ENCODE data around the gene LOC128125822.
"Not testable (repeated sequence)": the region's sequence is repeated elsewhere in the genome, so short reads cannot be mapped to it uniquely, and the experiment has no call there.

Gene LOC128125822

DNA sequence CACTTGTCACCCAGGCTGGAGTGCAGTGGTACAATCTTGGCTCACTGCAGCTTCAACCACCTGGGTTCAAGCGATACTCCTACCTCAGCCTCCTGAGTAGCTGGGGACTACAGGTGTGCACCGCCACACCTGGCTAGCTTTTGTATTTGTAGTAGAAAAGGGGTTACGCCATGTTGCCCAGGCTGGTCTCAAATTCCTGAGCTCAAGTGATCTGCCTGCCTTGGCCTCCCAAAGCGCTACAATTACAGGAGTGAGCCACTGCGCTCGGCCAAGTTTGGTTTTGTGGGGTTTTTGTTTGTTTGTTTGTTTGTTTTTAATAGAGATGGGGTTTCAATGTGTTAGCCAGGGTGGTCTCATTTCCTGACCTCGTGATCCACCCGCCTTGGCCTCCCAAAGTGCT is 12.3 kb downstream of the LOC128125822 start:
- no peak for DNase-seq

DNA sequence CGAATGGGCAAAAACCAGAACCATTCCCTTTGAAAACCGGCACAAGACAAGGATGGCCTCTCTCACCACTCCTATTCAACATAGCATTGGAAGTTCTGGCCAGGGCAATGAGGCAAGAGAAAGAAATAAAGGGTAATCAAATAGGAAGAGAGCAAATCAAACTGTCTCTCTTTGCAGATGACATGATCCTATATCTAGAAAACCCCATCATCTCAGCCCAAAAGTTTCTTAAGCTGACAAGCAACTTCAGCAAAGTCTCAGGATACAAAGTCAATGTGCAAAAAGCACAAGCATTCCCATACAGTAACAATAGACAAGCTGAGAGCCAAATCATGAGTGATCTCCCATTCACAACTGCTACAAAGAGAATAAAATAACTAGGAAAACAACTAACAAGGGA is 13.4 kb downstream of the LOC128125822 start:
- not testable (repeated sequence) for DNase-seq

DNA sequence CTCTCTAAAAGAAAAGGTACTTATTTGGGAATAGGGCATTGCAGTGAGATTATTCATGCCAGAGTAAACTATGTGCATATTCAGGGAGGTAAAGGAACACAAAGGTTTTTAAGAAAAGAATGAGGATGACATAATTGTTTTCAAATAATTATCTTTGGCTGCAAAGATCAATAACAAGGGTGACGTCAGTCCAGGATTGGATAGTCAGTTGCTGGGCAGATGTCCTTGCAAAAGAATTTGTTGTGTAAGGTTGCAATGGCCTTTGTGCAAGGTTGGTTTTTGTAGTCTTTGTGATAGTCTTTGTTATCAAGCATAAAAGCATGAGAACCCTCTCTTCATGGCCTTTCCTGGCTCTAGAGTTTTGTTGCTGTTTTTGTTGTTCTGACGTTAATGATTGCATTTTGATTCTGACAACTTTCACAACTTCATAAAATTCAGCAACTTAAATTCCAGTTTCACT is 17.7 kb downstream of the LOC128125822 start:
- DNase-seq, result no peak

DNA sequence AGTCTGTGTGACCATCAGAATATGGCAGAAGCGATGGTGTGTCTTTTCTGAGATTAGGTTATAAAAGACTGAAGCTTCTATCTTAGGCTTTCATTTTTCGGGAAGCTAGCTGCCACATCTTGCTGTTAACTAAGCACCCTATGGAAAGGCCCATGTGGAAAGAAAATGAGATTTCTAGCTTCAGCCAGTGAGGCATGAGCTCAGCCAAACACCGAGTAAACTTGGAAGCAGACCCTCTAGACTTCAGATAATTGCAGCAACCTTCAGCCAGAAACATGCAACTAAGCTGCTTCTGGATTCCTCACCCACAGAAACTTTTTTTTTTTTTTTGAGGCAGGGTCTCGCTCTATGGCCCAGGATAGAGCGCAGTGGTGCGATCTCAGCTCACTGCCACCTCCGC is 20.6 kb downstream of the LOC128125822 start:
- DNase-seq, result no peak

DNA sequence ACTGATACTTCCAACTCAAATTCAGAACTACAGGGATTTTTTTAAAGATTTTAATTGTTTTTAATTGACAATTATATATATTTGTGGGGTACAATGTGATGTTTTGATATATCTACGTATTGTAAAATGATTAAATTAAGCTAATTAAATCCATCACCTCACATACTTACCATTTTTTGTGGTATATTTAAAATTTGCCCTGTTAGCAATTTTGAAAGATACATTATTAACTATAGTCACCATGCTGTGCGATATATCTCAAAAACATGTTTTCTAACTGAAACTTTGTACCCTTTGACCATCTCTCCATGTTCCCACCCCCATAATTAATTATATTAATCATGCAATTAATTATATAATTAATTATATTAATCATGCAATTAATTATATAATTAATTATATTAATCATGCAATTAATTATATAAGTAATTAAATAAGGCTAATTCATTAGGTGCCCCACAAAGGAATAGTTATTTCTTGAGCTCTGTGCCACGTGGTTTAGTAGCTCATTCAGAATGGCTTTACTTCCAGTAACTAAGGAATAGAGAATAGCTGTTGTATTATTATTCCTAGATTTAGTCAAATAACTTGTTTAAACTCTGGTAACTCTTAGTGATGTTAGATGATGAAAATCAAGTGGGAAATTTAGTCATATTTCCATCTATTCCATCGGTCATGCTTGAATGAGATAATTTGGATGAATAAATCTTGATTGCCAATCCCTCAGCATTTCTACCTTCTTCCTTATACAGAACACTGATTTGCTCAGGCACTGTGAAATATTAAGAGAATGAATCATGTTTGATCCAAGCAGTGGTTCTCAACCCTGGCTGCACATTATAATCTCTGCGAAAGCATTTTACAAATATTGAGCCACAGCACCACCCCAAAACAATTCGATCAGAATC is 25.1 kb downstream of the LOC128125822 start:
- DNase-seq, result peak; percentile 77

DNA sequence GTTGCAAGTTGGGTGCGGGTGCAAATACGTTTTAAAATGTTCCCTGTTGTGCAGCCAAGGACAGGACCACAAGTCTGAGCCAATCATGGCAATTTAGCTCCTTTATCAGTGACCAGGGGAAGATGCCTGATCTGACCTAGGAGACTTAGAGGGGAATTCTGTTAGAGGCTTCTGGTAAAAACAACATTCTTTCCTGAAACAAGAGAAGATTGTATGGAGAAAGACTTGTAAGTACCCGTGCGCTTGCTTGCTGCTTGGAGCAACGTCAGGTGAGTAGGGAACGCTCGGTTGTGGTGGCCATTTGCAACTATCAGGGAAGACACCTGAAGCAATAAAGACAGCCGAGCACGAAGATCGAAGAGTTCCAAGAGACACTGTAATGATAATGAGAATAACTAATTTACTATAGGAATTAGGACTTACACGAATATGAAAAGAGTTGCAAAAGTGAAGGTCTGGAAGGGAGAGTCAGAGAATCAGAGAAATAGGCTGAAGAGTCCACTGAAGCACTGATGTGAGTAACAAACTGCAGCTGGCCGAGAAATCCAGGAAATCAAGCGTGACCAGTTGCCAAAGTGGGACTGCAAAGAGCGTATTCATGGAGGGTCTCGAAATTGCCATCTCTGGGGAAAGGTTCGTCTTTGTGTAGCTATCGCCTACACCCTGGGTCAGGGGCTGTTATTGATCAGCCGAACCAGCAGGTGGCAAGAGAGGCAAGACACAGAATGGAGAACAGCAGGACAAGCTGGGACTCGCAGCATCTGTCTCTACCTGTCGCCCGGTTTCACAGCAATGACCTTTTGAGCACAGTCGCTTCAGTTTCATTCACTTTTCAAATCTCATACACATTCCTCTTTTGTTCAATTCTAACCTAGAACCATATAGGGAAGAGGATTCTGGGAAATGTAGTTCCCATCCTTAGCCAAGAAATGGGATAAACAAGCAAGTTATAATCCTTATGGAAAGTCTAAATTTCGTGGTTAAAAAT is 26.1 kb downstream of the LOC128125822 start:
- DNase-seq, result peak; percentile 65

DNA sequence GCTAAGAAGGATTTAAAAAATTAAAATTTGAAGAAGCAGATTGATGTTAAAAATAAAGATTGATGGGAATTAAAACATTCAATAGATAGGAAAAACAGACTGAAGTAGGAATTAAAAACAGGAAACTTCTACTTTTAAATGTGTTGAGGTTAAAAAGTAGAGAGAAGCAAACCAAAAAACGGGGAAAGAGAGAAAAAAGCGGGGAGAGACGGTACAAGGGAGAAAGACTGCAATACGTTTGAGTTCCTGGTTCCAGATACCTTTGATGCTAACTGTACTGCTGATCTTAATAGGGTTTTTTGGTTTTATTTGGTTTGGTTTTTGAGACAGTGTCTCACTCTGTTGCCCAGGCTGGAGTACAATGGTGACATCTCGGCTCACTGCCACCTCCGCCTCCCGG is 27.0 kb downstream of the LOC128125822 start:
- DNase-seq, result no peak

DNA sequence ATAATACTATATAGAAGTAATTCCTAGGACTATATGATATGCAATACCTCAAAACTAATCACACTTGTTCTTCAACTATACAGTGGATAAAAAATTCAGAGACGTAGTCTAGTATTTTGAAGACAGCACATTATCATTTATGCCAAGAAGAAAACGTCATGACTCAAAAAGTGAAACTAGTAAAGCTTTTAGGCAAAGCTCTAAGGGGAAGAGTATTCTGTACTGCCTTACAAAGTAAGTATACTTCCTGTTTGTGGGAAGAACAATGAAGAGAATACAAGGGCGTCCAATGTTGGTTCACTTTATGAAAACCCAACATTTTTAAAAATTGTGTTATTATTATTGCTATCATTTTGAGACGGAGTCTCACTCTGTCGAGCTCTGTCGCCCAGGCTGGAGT is 27.9 kb downstream of the LOC128125822 start:
- DNase-seq, result no peak

DNA sequence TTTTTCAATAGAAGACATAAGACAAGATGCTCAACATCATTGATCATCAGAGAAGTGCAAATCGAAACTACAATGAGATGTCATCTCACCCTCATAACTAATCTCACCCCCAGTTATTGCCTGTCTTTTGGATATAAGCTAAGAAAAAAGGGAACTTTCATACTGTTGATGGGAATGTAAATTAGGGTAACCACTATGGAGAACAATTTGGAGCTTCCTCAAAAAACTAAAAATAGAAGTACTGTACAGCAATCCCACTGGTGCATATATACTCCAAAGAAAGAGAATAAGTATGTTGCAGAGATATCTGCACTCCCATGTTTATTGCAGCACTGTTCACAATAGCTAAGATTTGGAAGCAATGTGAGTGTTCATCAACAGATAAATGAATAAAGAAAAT is 37.0 kb downstream of the LOC128125822 start:
- no peak for DNase-seq

DNA sequence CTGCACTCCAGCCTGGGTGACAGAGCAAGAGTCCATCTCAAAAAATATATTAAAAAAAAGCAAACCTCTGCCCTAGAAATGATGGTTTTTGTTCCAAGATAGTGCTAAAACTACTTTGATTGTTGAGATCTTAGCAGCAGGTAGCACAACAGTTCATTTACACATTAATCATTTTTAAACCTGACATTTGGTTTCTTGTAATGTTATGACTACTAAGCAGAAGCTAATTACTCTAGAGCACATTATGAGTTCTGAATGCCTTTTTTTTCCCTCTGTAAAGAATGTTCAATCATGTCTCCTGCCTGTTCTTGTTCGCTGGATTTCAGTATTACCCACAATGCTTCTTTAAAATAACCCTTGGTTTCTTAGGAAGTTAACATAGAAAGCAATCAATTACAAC is 38.7 kb downstream of the LOC128125822 start:
- DNase-seq, result no peak

DNA sequence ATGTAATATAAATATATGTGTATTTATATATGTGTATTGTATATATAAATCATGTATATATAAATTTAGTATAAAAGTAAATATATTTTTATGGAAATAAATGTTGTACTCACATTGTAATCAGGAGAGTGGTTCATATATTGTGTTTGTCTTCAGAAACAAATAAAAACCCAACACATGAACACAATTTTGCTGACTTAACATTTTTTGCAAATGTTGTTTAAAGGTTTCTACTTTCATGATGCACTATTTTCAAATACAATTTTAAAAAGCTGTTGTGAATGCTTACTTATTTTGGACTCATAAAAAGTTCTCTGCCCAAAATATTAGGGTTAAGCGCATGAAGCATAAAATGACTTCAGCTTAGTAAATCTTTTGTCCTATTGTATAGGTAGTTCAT is 39.3 kb downstream of the LOC128125822 start:
- no peak for DNase-seq

DNA sequence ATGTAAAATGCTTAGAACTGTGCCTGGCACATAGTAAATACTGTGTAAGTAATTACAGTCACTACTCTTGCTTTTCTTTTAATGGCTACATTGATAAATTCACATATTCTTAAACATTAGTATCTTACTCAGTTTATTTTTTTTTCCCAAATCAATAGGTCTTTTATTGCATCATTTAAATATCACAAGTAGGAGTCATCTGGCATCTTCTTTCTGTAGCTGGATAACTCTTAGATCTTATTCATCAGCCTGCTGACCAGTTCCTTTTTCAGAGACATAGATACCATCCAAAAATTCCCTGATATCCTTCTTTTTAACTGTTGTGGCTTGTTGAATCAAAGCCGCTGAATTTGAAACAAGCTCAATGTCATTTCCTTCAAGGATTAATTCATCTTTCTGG is 43.3 kb downstream of the LOC128125822 start:
- no peak for DNase-seq

Data from kidney glomerular epithelial cell (primary cell).